GM21423 (cell line): ENCODE measurements around the gene ADRM1.

Experiments used
- ATAC-seq: cut with Tn5 transposase; IDR thresholded peaks from one replicate; pipeline ENCODE4 v1.9.1; 2021; ENCODE audit warnings: mild to moderate bottlenecking, moderate library complexity; ENCODE audit not compliant: unreplicated experiment

ADRM1 gene

GRCh38 chr20:62280303-62280702 lies 22.5 kb upstream of the ADRM1 start:
- no peak for ATAC-seq

- ATAC-seq, result no peak
Measured at GRCh38 chr20:62281161-62281933, 21.4 kb upstream of the ADRM1 start.

DNA sequence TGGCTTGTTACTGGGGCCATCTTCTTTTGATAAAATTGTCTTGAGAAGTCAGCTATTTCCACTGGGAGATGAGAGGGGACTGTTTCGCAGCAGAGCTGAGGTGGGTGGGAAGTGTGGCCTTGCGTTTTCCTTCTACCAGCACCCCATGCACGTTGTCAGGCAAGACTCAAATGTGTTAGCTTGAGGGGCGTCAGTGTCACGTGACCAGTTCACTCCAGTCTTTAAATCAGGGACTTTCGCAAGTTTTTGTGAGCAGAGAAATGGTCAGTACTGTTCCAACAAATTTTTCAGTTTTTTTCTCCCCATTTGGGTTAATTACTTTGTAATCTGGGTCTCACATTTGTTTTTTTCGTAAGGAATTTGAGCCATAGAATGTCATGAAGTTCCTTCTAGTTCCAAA lies 20.7 kb upstream of the ADRM1 start:
- ATAC-seq, result no peak

DNA sequence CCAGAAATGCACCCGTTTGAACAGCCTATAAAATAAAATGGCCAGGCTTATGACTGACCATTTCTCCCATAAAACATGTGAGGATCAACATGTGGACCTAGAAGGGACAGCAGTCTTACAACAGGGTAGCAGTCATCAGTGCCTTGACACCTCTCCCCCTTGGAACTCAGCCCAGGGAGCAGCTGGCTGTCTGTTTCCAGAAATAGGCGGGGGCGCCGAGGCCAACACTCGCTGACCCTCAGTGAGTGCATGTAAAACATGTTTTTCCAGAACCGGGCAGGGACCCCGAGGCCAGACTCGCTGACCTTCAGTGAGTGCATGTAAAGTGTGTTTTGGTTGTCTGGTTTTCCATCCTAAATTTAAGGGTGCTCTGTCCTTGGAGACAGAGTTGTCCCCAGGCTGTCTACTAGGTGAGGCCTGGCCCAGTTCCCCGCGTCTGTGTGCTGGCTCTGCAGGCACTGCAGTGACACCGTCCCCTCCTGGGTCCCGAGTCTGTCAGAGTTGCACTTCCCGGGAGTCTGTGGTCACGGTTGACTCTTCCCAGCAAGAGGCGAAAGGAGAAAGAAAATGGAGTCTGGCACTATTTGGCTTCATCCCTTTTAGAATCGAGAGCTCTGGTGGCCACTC lies 19.8 kb upstream of the ADRM1 start:
- ATAC-seq, result no peak

DNA sequence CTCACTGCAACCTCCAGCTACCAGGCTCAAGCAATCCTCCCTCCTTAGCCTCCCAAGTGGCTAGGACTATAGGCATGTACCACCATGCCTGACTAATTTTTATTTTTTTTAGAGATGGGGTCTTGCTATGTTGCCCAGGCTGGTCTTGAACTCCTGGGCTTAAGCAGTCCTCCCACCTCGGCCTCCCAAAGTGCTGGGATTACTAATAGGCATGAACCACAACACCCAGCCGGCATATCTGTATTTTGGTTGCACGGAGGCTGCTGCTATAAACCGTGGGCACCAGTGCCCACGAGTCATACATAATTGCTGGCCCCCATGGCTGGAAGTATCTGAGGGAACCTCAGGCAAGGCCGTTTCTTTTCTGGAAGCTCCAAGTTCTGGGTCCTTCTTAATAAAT lies 18.3 kb upstream of the ADRM1 start:
- ATAC-seq, result no peak

DNA sequence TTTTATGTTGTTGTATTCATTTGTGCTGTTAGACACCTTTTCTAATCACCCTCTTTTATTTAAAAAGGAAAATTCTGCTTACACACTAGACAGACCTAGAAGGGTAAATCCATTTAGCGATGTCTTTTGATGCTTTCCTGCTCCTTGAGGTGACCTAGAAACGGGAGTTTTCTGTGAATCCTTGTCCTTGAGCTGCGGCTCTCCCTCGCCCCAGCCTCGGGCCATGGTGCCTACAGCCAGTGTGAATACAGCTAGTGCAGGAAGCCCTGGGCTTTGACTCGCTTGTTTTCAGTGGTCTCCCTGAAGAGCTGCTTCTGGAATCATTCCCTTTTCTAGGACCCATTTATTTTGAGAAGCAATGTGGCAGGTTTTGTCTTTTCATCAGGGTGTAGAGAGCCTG lies 17.6 kb upstream of the ADRM1 start:
- no peak for ATAC-seq

GRCh38 chr20:62285722-62286121 lies 17.1 kb upstream of the ADRM1 start:
- ATAC-seq, result no peak

- ATAC-seq, result no peak
Measured at GRCh38 chr20:62286493-62287064, 16.2 kb upstream of the ADRM1 start.

DNA sequence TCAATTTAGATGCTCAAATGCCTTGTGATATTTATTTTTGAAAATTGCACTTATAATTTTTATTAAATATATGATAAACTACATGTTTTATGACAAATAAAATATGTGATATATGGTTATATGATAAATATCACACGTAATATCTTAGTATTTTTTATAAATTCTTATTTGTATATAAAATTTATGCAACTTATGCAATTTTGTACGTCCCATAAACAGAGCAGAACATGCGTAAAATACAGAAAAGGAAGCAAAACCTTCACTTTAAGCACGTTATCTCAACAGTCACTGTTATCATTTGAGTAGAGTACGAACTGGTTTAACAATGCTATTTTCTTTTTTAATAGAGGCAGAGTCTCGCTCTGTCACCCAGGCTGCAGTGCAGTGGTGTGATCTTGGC lies 15.7 kb upstream of the ADRM1 start:
- no peak for ATAC-seq

DNA sequence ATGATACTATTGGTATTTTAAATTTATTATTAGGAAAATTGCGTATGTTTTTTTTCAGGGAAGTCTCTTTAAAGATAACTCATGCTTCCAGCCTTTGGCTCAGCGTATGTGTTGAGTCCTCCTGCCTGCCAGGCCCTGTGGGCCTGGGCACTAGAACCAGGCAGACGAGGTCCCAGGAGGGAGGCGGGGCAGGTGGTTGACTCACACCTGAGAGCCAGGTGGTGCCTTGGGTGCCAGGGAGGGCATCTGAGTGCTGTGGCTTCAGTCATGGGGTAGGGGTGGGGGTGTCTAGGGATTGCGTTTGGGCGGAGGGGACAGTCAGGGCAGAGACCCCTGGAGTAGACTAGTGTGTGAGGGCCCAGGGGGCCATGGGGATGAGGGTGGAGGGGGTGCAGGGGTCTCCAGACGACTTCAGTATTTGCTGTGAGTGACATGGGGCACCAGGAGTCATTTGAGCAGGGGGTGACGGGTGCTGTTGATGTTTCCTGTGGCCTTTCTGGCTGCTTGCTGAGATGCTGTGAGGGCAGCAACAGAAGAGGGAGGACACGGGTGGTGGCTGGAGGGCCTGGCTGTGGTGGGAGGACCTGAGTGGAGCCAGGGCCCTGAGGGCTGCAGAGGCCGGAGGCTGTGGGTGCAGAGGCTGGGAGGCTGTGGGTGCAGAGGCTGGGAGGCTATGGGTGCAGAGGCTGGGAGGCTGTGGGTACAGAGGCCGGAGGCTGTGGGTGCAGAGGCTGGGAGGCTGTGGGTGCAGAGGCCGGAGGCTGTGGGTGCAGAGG lies 14.8 kb upstream of the ADRM1 start:
- ATAC-seq, result no peak

DNA sequence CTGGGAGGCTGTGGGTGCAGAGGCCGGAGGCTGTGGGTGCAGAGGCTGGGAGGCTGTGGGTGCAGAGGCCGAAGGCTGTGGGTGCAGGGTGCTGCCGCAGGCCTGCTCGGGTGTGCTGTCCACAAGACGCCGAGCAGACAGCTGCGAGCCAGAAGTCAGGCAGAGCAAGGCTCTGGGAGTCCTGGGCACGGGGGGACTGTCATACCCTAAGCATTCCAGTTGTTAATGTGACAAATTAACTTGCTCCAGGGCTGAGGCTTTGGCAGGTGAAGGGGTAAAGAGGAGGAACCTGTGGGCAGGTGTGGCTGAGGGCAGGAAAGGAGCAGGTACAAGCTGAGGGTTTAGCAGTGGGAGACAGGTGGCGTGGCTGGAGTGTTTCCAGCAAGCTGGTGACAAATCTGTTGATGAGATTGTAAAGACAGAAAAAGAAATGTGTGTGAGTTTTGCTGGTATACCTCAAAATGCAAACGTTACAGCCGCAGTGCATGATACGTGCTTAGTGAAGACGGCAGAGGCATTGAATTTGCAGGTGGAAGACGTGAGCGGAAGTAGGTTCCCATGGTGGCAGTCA lies 14.2 kb upstream of the ADRM1 start:
- no peak for ATAC-seq

- ATAC-seq, result no peak
Measured at GRCh38 chr20:62289131-62289530, 13.7 kb upstream of the ADRM1 start.

DNA sequence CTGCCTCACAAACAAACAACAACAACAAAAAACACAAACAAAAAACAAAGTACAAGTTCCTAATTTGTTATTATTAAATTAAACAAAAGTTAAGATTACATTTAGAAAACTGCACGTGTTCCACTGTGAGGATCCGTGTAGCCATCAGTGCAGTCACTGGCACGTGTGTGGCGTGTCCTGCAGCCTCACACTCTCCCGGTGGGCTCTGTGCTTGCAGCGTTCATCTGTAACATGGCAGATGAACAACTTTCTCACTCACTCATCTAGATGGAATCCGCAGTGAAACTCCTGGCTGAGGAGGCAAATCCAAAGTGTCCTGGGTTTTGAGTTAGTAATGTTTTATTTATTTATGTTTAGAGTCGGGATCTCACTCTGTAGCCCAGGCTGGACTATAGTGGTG lies 12.9 kb upstream of the ADRM1 start:
- ATAC-seq, result no peak

DNA sequence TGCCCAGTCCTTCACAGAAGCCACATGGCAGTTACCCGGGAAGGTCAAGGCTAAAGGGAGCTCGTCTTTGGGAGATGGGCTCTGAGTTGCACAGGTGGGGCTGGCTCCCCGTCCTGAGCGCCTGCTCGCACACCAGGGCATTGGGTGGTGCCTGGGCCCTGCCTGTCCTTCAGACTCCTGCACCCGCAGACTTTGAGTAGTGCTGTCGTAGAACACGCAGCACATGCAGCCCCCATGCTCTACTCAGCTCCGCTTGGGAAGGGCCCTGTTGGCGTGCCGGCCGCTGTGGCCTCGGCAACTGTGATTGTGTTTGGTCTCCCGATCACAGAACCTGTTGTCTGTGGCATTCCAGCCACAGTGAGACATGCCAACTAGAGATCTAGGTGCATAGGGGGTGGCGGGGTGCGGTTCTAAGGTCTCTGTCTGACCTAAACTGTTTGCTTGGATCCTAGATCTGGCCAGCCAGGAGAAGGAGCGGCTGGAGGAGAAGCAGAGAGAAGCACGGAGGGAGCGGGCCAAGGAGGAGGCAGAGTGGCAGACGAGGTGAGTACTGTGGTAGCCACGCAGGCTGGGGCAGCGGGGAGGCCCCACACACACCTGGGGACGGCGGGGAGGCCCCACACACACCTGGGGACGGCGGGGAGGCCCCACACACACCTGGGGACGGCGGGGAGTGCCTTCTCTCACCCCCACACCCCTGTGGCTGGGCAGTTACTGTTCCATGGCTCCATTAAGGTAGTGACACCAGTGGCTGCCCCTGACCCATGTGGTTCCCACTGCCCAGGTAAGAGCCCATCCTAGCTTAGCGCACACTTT lies 11.3 kb upstream of the ADRM1 start:
- no peak for ATAC-seq

DNA sequence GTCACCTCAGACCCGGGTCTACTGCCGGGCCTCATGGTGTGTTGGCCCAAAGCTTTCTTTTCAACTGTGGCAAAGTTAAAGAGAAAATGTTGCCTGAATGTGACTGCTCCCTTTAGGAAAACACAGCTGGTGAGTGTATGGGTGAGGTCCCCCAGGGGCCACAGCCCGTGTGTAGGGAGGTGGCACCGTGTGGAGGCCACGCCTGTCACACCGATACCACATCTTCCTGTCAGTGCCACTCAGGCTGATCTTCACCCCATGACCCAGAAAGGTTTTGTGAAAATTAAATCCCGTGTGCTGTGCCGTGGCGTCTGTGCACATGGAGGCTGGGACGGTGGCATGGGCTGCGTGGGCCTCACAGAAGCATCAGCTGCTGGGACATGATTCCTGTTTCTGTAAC lies 10.7 kb upstream of the ADRM1 start:
- ATAC-seq, result no peak

GRCh38 chr20:62293111-62293784 lies 9.5 kb upstream of the ADRM1 start:
- no peak for ATAC-seq

GRCh38 chr20:62293946-62294345 lies 8.9 kb upstream of the ADRM1 start:
- ATAC-seq, result no peak

DNA sequence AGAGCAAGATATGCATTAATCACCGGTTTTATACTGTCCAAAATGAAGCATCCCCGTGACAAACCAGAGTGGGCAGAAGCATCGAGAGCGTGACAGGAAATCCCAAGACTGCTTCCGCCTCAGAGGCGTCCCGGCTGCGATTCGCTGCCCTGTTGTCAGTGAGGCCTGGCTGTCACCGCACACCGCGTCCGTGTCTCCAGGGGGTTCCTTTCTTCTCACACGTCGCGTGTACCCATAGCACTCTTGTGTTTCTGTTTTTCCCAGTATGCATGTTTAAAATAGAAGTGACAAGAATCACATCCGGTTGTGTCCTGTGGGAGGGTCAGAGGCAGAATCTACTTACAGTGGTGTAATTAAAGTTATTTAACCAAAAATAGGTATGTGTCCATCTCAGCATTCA lies 8.3 kb upstream of the ADRM1 start:
- ATAC-seq, result no peak

DNA sequence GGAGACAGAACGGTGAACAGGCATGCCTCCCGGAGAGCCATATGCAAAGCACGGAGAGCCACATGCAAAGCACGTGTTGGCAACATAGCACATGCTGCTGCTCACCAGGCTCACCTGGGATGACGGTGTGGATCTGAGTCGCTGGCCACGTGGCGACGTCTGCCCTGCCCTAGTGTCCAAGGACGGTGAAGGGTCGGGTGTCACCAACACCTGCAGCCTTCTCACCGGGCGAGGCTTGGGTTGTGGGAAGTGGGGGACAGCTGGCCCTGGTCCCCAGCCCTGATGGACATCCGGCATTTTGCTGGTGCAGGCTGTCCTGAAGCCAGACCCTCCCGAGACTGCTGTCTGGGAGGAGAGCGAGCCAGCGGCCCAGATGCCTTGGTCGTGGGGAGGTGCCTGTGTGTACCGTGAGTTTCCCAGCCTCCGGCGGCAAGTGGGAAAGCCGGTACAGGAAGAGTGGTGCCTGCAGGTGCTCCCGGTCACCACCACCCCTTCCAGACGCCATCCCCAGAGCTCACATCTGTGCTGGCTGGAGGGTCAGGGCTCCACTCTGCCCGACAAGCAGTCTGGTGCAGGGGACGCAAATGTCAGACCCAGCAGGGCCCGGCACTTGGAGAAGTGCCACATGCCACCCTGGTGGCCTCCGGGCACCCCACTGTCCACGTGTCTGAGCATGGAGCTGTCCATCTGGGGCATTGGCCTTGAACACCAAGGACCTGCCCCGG lies 5.9 kb upstream of the ADRM1 start:
- no peak for ATAC-seq
